Stimulated activated memory B cell treated with anti-CD40 and anti-IgM and Interleukin-4, amounts not matched to agents 10 μg/mL and 1 μg/mL and 100 μg/mL, for 72 hours (primary cell): Measurements from ENCODE around the gene CNTNAP5.

ENCODE experiments used
- ATAC-seq: fragments of 150-1000 bp; cut with Tn5 transposase; 2 replicates; pipeline ENCODE4 v1.10.0; 2021
- H3K27ac Mint-ChIP-seq: one replicate; pipeline ENCODE4 v1.8.0; 2022; ENCODE audit warnings: mild to moderate bottlenecking, mixed read lengths
- H3K27me3 Mint-ChIP-seq: one replicate; pipeline ENCODE4 v1.8.0; 2022; ENCODE audit warnings: mixed read lengths
- H3K36me3 Mint-ChIP-seq: one replicate; pipeline ENCODE4 v1.8.0; 2022; ENCODE audit warnings: mixed read lengths
- H3K4me1 Mint-ChIP-seq: one replicate; pipeline ENCODE4 v1.8.0; 2022; ENCODE audit warnings: mixed read lengths
- H3K4me3 Mint-ChIP-seq: one replicate; pipeline ENCODE4 v1.8.0; 2022; ENCODE audit warnings: mild to moderate bottlenecking, moderate library complexity, mixed read lengths
- H3K9me3 Mint-ChIP-seq: one replicate; pipeline ENCODE4 v1.8.0; 2022; ENCODE audit warnings: mixed read lengths

Gene CNTNAP5

DNA sequence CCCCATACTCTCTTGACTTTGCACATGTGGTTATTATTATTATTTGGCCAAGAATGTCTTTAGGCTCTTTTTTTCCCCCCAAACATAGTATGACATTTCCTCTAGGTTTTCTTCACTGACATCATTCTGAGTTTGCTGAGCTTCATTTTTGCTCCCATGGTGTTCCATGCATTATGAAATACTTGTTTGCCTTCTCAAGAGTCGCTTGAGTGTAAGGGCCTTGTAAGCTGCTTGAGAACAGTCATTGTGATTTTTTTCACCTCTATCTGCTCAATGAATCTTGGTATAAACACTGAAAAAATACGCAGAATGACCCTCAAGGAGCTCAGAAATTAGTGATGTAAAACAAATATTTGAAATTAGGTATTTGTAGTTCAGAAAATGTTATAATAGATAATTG is 688.9 kb downstream of the CNTNAP5 start:
- ATAC-seq: no peak
- Mint-ChIP-seq H3K4me1 (no peaks in the 10 kb centered on the region), H3K9me3 (peaks cover 5% of the 10 kb centered on the region), H3K36me3 (no peaks in the 10 kb centered on the region), H3K4me3 (no peak overlapping the region), H3K27me3 (no peaks in the 10 kb centered on the region), H3K27ac (no peak overlapping the region)

DNA sequence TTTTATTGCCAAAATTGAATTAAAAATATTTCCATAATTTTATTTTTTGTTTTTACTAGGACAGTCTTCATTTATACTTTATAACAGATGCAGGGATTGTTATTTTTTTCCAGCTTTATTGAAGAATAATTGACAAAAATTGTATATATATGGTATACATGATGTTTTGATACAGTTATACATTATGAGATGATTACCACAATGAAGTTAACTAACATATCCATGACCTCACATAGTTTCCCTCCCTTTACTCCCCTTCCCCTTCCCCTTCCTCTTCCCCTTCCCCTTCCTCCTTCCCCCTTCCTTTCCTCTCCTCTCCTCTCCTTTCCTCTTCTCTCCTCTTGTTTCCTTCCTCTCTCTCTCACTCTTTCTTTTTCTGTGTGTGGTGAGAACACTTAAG is 700.1 kb downstream of the CNTNAP5 start:
- no peak for ATAC-seq
- H3K4me3 Mint-ChIP-seq: no peak overlapping the region

GRCh38 chr2:124740636-124741035 is 715.5 kb downstream of the CNTNAP5 start:
- H3K27me3 Mint-ChIP-seq: no peaks in the 10 kb centered on the region
- H3K36me3 Mint-ChIP-seq: no peaks in the 10 kb centered on the region
- no peak for ATAC-seq

More for the DNA sequence above, 700.1 kb downstream of the CNTNAP5 start:
- H3K36me3 Mint-ChIP-seq: no peaks in the 10 kb centered on the region
- no peak overlapping the region for H3K27ac Mint-ChIP-seq
- no peaks in the 10 kb centered on the region for H3K27me3 Mint-ChIP-seq
- peaks cover 15% of the 10 kb centered on the region for H3K9me3 Mint-ChIP-seq
- no peaks in the 10 kb centered on the region for H3K4me1 Mint-ChIP-seq

GRCh38 chr2:124753842-124754241 is 728.8 kb downstream of the CNTNAP5 start:
- Mint-ChIP-seq H3K4me3 (no peak overlapping the region), H3K36me3 (no peaks in the 10 kb centered on the region), H3K27me3 (no peaks in the 10 kb centered on the region), H3K9me3 (peaks cover 11% of the 10 kb centered on the region), H3K27ac (no peak overlapping the region), H3K4me1 (no peaks in the 10 kb centered on the region)
- no peak for ATAC-seq

More at GRCh38 chr2:124740636-124741035, 715.5 kb downstream of the CNTNAP5 start:
- Mint-ChIP-seq H3K4me3 (no peak overlapping the region), H3K27ac (no peak overlapping the region), H3K9me3 (peaks cover 6% of the 10 kb centered on the region), H3K4me1 (no peaks in the 10 kb centered on the region)

GRCh38 chr2:124755386-124755785 is 730.3 kb downstream of the CNTNAP5 start:
- H3K27me3 Mint-ChIP-seq: no peaks in the 10 kb centered on the region
- H3K9me3 Mint-ChIP-seq: peaks cover 8% of the 10 kb centered on the region
- H3K4me1 Mint-ChIP-seq: no peaks in the 10 kb centered on the region
- ATAC-seq: no peak
- no peak overlapping the region for H3K4me3 Mint-ChIP-seq
- no peak overlapping the region for H3K27ac Mint-ChIP-seq
- H3K36me3 Mint-ChIP-seq: no peaks in the 10 kb centered on the region

DNA sequence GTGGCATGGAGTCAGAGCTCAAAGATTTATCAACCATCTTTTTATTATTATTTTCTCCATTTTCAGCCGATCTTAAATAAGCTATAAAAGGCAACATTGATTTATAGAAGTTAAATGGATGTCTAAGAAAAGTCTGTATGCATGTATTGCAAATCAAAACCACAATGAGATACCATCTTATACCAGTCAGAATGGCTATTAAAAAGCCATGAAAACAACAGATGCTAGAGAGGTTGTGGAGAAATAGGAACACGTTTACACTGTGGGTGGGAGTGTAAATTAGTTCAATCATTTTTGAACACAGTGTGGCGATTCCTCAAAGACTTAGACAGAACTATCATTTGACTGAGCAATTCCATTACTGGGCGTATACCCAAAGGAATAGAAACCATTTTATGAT is 731.0 kb downstream of the CNTNAP5 start:
- no peaks in the 10 kb centered on the region for H3K36me3 Mint-ChIP-seq
- no peaks in the 10 kb centered on the region for H3K4me1 Mint-ChIP-seq
- H3K27me3 Mint-ChIP-seq: no peaks in the 10 kb centered on the region
- no peak for ATAC-seq
- H3K4me3 Mint-ChIP-seq: no peak overlapping the region
- no peak overlapping the region for H3K27ac Mint-ChIP-seq
- H3K9me3 Mint-ChIP-seq: peaks cover 8% of the 10 kb centered on the region

GRCh38 chr2:124762388-124762787 is 737.3 kb downstream of the CNTNAP5 start:
- Mint-ChIP-seq H3K4me1 (no peaks in the 10 kb centered on the region), H3K9me3 (peaks cover 8% of the 10 kb centered on the region), H3K27me3 (no peaks in the 10 kb centered on the region), H3K36me3 (no peaks in the 10 kb centered on the region), H3K4me3 (no peak overlapping the region), H3K27ac (no peak overlapping the region)
- no peak for ATAC-seq

GRCh38 chr2:124763611-124764010 is 738.5 kb downstream of the CNTNAP5 start:
- Mint-ChIP-seq H3K27me3 (no peaks in the 10 kb centered on the region), H3K9me3 (peaks cover under 1% of the 10 kb centered on the region), H3K36me3 (no peaks in the 10 kb centered on the region), H3K27ac (no peak overlapping the region), H3K4me1 (no peaks in the 10 kb centered on the region), H3K4me3 (no peak overlapping the region)
- no peak for ATAC-seq

DNA sequence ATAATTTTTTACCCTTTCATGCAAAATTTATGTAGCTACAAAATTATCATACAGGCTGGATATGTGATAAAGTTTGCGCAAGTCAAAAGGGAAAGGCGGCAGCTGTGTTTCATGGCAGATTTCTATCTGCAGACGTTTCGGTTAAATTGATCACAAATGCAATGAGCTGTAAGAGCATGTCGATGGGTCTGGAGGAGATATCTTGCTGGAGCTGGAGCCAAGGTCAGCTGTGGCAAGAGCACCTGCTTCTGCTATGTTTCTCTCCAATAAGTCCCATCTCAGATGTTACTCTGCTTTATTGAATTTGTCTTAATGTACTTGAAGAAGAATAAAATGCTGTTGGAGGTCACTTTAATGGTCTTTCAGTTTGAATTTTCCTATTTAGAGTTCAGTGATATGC is 749.7 kb downstream of the CNTNAP5 start:
- Mint-ChIP-seq H3K4me3 (no peak overlapping the region), H3K27ac (no peak overlapping the region), H3K4me1 (no peaks in the 10 kb centered on the region), H3K9me3 (peaks cover 7% of the 10 kb centered on the region), H3K36me3 (no peaks in the 10 kb centered on the region), H3K27me3 (no peaks in the 10 kb centered on the region)
- ATAC-seq: no peak

- peaks cover 7% of the 10 kb centered on the region for H3K9me3 Mint-ChIP-seq
- no peak for ATAC-seq
- no peaks in the 10 kb centered on the region for H3K36me3 Mint-ChIP-seq
- H3K27ac Mint-ChIP-seq: no peak overlapping the region
- no peaks in the 10 kb centered on the region for H3K27me3 Mint-ChIP-seq
- H3K4me3 Mint-ChIP-seq: no peak overlapping the region
- no peaks in the 10 kb centered on the region for H3K4me1 Mint-ChIP-seq
Measured at GRCh38 chr2:124776332-124776731, 751.2 kb downstream of the CNTNAP5 start.

- Mint-ChIP-seq H3K27ac (no peak overlapping the region), H3K4me3 (no peak overlapping the region), H3K36me3 (no peaks in the 10 kb centered on the region), H3K4me1 (no peaks in the 10 kb centered on the region), H3K9me3 (no peaks in the 10 kb centered on the region), H3K27me3 (no peaks in the 10 kb centered on the region)
- ATAC-seq: no peak
Measured at GRCh38 chr2:124778076-124778475, 753.0 kb downstream of the CNTNAP5 start.

GRCh38 chr2:124796647-124797046 is 771.6 kb downstream of the CNTNAP5 start:
- Mint-ChIP-seq H3K4me1 (no peaks in the 10 kb centered on the region), H3K4me3 (no peak overlapping the region), H3K27ac (no peak overlapping the region), H3K9me3 (peaks cover 2% of the 10 kb centered on the region), H3K27me3 (no peaks in the 10 kb centered on the region), H3K36me3 (no peaks in the 10 kb centered on the region)
- ATAC-seq: no peak

DNA sequence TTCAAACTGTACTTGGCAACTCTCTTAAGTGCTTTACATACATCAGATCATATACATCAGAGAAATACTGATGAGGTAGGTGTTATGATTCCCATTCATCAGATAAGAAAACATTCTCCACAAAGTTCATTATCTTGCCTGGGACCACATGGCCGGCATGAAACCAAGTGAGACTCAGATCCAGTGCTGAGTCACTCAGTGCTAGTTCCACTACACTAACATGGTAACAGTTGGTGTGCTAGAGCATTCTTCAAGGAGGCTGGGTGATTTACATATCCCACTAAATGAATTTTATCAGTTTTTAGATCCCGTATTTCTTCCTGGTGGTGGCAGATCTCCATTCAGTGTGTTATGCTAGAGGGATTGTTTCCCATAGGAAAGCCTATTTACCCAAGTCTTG is 772.0 kb downstream of the CNTNAP5 start:
- no peaks in the 10 kb centered on the region for H3K4me1 Mint-ChIP-seq
- H3K27ac Mint-ChIP-seq: no peak overlapping the region
- no peak overlapping the region for H3K4me3 Mint-ChIP-seq
- H3K27me3 Mint-ChIP-seq: no peaks in the 10 kb centered on the region
- H3K9me3 Mint-ChIP-seq: peaks cover 2% of the 10 kb centered on the region
- no peaks in the 10 kb centered on the region for H3K36me3 Mint-ChIP-seq
- no peak for ATAC-seq

GRCh38 chr2:124798551-124798950 is 773.5 kb downstream of the CNTNAP5 start:
- Mint-ChIP-seq H3K27ac (no peak overlapping the region), H3K4me1 (no peaks in the 10 kb centered on the region), H3K9me3 (peaks cover 2% of the 10 kb centered on the region), H3K36me3 (no peaks in the 10 kb centered on the region), H3K4me3 (no peak overlapping the region), H3K27me3 (no peaks in the 10 kb centered on the region)
- no peak for ATAC-seq

DNA sequence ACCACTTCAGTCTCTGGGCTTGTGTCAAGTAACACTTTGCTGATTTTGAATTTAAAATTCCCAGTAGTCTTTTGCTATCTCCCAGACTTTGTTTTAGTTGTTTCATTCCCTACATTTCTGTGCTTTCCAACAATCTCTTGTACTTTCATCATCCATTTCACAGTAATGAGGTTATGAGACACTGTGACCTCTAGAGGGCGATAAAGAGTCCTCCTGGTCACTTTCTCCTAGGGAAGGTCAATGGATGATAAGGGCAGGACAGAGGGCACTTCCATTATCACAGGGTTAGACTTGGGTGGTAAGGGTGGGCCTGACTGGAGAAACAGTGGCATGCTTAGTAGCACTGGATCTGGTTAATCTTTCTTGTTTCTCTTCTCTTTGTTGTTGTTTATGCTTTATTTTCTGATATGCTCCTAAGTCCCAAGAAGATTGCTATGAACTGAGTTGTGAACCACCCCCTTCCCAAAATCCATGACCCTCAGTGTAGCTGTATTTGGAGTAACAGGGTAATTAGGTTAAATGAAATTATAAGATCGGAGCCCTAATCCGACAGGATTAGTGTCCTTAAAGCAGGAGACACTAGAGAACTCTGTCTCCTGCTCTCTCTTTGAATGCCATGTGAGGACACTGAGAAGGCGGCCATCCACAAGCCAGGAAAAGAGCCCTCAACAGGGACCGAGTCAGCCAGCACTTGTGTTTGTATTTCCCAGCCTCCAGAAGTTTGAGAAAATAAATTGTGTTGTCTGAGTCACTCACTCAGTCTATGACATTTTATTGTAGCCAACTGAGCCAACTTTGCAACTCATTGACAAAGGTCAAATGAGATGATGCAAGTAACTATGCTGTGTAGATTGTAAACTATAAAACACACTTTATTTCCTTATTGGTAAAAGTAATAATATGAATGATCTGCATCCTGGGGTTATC is 779.2 kb downstream of the CNTNAP5 start:
- no peak for ATAC-seq
- Mint-ChIP-seq H3K27me3 (no peaks in the 10 kb centered on the region), H3K36me3 (no peaks in the 10 kb centered on the region), H3K4me1 (no peaks in the 10 kb centered on the region), H3K27ac (no peak overlapping the region), H3K4me3 (no peak overlapping the region), H3K9me3 (peaks cover 2% of the 10 kb centered on the region)

GRCh38 chr2:124805060-124805459 is 780.0 kb downstream of the CNTNAP5 start:
- H3K36me3 Mint-ChIP-seq: no peaks in the 10 kb centered on the region
- H3K9me3 Mint-ChIP-seq: no peaks in the 10 kb centered on the region
- no peak overlapping the region for H3K4me3 Mint-ChIP-seq
- no peaks in the 10 kb centered on the region for H3K27me3 Mint-ChIP-seq
- no peak overlapping the region for H3K27ac Mint-ChIP-seq
- no peak for ATAC-seq
- no peaks in the 10 kb centered on the region for H3K4me1 Mint-ChIP-seq
